OCI-LY3 (cell line): ENCODE data around the gene CEP112.
"Not testable (repeated sequence)": the region's sequence is repeated elsewhere in the genome, so short reads cannot be mapped to it uniquely, and the experiment has no call there.

Experiments
- H2AFZ ChIP-seq: fragments of 200-600, 300-600 bp; shearing (Covaris generic); 2 replicates; pipeline ENCODE4 v1.6.0; 2014; ENCODE audit warnings: antibody characterized with exemption, low read depth, low read length
- H3K27ac ChIP-seq: fragments of 200-600, 300-600 bp; sonication (generic); 2 replicates; pipeline ENCODE4 v1.5.1; 2014; ENCODE audit warnings: mild to moderate bottlenecking, low read length, moderate library complexity, mixed read lengths
- H3K27me3 ChIP-seq: fragments of 200-600, 300-600 bp; sonication (generic); 2 replicates; pipeline ENCODE4 v1.6.1; 2014; ENCODE audit warnings: low read depth, low read length, mixed read lengths
- H3K36me3 ChIP-seq: fragments of 200-600, 300-600 bp; sonication (generic); replicated peaks from 2 replicates; pipeline ENCODE3; 2014; ENCODE audit warnings: low read depth, low read length, mixed read lengths
- H3K4me1 ChIP-seq: fragments of 300-600, 200-600 bp; sonication (generic); 2 replicates; pipeline ENCODE4 v1.6.1; 2014; ENCODE audit warnings: low read length, mixed read lengths
- H3K4me2 ChIP-seq: fragments of 200-600, 300-600 bp; sonication (generic); 2 replicates; pipeline ENCODE4 v1.6.1; 2014; ENCODE audit warnings: low read length, mixed read lengths
- H3K4me3 ChIP-seq: fragments of 300-600, 200-600 bp; sonication (generic); 2 replicates; pipeline ENCODE4 v1.5.1; 2014; ENCODE audit warnings: antibody characterized with exemption, mild to moderate bottlenecking, low read length, moderate library complexity
- H3K79me2 ChIP-seq: fragments of 300-600, 200-600 bp; shearing (Covaris generic); 2 replicates; pipeline ENCODE4 v1.6.1; 2014; ENCODE audit warnings: mild to moderate bottlenecking, low read length, mixed read lengths
- H3K9ac ChIP-seq: fragments of 300-600, 200-600 bp; shearing (Covaris generic); 2 replicates; pipeline ENCODE4 v1.6.0; 2014; ENCODE audit warnings: mild to moderate bottlenecking, low read length, moderate library complexity
- H3K9me3 ChIP-seq: fragments of 200-600, 300-600 bp; shearing (Covaris generic); 2 replicates; pipeline ENCODE4 v1.6.1; 2014; ENCODE audit warnings: low read length, mixed read lengths; ENCODE audit not compliant: insufficient read depth
- H4K20me1 ChIP-seq: fragments of 200-600, 300-600 bp; sonication (generic); 2 replicates; pipeline ENCODE4 v1.6.1; 2016; ENCODE audit warnings: low read length, mixed read lengths; ENCODE audit not compliant: insufficient read depth
- EZH2phosphoT487 ChIP-seq: fragments of 200-600 bp; shearing (Covaris generic); IDR thresholded peaks from 2 replicates; pipeline ENCODE4 v1.6.1; 2018; ENCODE audit warnings: antibody characterized with exemption, mixed run types, low read depth
- TF ChIP-seq, protein P1 (sequence below): fragments of 200-600, 300-600 bp; sonication (generic); IDR thresholded peaks from 2 replicates; pipeline ENCODE4 v1.5.1; 2014; ENCODE audit warnings: antibody characterized with exemption, low read length, low read depth

The CEP112 gene

DNA sequence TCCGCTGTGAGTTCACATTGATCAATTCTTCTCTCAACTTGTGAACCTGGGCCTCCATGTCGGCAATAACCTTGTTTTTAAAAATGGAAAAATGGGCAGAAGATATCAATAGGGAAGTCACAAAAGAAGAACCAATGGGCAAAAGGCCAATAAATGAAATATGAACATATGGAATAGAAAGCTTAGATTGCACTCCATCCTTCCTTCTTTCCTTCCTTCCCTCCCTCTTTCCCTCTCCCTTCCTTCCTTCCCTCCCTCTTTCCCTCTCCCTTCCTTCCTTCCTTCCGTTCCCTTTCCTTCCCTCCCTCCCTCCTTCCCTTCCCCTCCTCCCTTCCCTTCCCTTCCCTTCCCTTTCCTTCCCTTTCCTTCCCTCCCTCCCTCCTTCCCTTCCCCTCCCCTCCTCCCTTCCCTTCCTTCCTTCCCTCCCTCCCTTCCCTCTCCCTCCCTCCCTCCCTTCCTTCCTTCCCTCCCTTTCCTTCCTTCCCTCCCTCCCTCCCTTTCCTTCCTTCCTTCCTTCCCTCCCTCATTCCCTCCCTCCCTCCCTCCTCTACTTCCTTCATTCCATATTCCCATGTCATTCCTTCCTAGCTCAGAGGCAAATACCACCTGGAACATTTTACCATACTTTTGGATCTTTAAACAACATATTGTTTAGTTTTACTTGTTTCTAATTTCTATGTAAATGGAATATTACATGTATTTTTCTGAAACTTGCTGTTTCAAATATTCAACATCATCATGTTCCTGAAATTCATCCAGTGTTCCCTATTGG is 339.8 kb downstream of the CEP112 start:
- no peak overlapping the region for H3K27ac ChIP-seq
- TF ChIP-seq, protein P1, sequence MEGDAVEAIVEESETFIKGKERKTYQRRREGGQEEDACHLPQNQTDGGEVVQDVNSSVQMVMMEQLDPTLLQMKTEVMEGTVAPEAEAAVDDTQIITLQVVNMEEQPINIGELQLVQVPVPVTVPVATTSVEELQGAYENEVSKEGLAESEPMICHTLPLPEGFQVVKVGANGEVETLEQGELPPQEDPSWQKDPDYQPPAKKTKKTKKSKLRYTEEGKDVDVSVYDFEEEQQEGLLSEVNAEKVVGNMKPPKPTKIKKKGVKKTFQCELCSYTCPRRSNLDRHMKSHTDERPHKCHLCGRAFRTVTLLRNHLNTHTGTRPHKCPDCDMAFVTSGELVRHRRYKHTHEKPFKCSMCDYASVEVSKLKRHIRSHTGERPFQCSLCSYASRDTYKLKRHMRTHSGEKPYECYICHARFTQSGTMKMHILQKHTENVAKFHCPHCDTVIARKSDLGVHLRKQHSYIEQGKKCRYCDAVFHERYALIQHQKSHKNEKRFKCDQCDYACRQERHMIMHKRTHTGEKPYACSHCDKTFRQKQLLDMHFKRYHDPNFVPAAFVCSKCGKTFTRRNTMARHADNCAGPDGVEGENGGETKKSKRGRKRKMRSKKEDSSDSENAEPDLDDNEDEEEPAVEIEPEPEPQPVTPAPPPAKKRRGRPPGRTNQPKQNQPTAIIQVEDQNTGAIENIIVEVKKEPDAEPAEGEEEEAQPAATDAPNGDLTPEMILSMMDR: no peak
- no peak for TF ChIP-seq EZH2phosphoT487
- no peak overlapping the region for H3K4me2 ChIP-seq
- peaks cover 28% of the 10 kb centered on the region for H3K4me1 ChIP-seq
- no peaks in the 10 kb centered on the region for H4K20me1 ChIP-seq
- H3K27me3 ChIP-seq: no peaks in the 10 kb centered on the region
- H2AFZ ChIP-seq: no peak overlapping the region
- no peaks in the 10 kb centered on the region for H3K79me2 ChIP-seq
- no peak overlapping the region for H3K4me3 ChIP-seq
- H3K9ac ChIP-seq: no peak overlapping the region
- H3K36me3 ChIP-seq: no peaks in the 10 kb centered on the region
- H3K9me3 ChIP-seq: no peaks in the 10 kb centered on the region

DNA sequence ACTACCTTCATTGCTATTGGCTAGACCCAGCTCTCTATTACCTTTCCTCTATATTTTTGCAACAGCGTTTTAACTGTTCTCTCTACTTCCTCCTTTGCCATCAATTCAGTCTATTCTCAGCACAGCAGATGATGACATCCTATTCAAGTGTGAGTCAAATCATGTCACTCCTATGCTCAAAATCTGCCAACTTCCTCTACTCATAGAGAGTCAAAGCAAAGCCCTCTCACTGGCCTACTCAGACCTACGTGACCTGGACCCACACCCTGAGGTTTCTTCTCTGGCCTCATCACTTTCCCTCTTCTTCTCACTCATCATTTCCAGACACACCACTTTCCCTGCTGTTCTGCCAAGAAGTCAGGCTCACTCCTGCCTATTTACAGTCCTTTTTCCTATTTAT is 341.4 kb downstream of the CEP112 start:
- Histone ChIP-seq H3K9me3 (no peaks in the 10 kb centered on the region), H4K20me1 (no peaks in the 10 kb centered on the region), H3K27me3 (no peaks in the 10 kb centered on the region), H3K9ac (peak overlapping the region; percentile 71), H3K36me3 (no peaks in the 10 kb centered on the region), H3K4me2 (peak overlapping the region; percentile 79), H3K79me2 (no peaks in the 10 kb centered on the region), H2AFZ (peak overlapping the region; percentile 95), H3K4me1 (peaks cover 24% of the 10 kb centered on the region), H3K27ac (peak overlapping the region; percentile 92), H3K4me3 (peak overlapping the region; percentile 53)
- TF ChIP-seq EZH2phosphoT487: no peak
- TF ChIP-seq, protein P1: no peak

DNA sequence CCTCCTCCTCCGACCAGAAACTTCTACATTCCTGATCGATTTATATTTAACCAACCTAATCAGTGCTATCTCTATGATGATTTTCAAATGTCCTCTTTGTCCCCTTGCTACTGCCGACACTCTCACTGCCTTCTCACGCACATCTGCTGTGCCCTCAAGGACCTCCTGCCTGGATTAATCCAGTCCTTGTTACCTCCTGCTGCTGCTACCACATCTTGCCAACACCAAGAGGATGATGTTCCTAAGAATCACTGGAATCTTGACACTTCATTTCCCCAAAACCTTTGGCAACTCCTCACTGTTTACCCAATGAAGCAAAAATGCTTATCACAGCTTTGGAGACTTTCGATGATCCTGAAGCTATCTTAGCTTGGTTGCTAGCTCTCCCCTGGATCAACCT is 343.2 kb downstream of the CEP112 start:
- no peak overlapping the region for H3K4me3 ChIP-seq
- H2AFZ ChIP-seq: no peak overlapping the region
- H3K27ac ChIP-seq: no peak overlapping the region
- no peaks in the 10 kb centered on the region for H3K36me3 ChIP-seq
- no peak for TF ChIP-seq EZH2phosphoT487
- TF ChIP-seq, protein P1: no peak
- no peaks in the 10 kb centered on the region for H3K9me3 ChIP-seq
- peaks cover 24% of the 10 kb centered on the region for H3K4me1 ChIP-seq
- H4K20me1 ChIP-seq: no peaks in the 10 kb centered on the region
- no peaks in the 10 kb centered on the region for H3K79me2 ChIP-seq
- H3K9ac ChIP-seq: no peak overlapping the region
- no peaks in the 10 kb centered on the region for H3K27me3 ChIP-seq
- H3K4me2 ChIP-seq: no peak overlapping the region

DNA sequence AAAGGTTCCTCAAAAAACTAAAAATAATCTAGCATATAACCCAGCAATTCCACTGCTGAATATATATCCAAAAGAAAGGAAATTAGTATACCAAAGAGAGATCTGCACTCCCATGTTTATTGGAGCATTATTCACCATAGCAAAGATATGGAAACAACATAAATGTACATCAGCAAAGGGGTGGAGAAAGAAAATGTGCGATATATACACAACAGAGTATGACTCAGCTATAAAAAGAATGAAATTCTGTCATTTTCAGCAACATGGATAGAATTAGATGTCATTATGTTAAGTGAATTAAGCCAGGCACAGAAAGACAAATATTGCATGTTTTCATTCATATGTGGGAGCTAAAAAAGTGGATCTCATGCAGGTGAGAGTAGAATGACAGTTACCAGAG is 350.8 kb downstream of the CEP112 start:
- Histone ChIP-seq H3K4me1 (no peaks in the 10 kb centered on the region), H3K9ac (no peak overlapping the region), H3K9me3 (no peaks in the 10 kb centered on the region), H4K20me1 (no peaks in the 10 kb centered on the region), H3K4me2 (no peak overlapping the region), H3K27me3 (no peaks in the 10 kb centered on the region), H3K4me3 (no peak overlapping the region), H3K27ac (no peak overlapping the region), H3K36me3 (no peaks in the 10 kb centered on the region), H2AFZ (no peak overlapping the region), H3K79me2 (no peaks in the 10 kb centered on the region)
- no peak for TF ChIP-seq EZH2phosphoT487
- TF ChIP-seq, protein P1: no peak

- not testable (repeated sequence) for H3K36me3 ChIP-seq
Observed at GRCh38 chr17:65837232-65837631, 354.7 kb downstream of the CEP112 start.

More at GRCh38 chr17:65837232-65837631, 354.7 kb downstream of the CEP112 start:
- H3K79me2 ChIP-seq, H2AFZ ChIP-seq, H3K9ac ChIP-seq, H3K27me3 ChIP-seq, H4K20me1 ChIP-seq, H3K9me3 ChIP-seq, H3K4me1 ChIP-seq, H3K4me2 ChIP-seq, H3K27ac ChIP-seq, H3K4me3 ChIP-seq: not testable (repeated sequence)
